Liver (tissue), 9 donors: ENCODE data around the gene TUBGCP5. TPM values are rescaled to one million over a fixed set of nuclear protein-coding genes. Genes with fewer than 3 reads are reported as not detected.
A peak's percentile ranks its signal among the peaks of the same experiment; 100 is the strongest.

Source experiments
- DNase-seq: peaks from one replicate; pipeline ENCODE4 v3.0.0-alpha.2; 2017; ENCODE audit warnings: low spot score
- H3K27ac ChIP-seq, 2 donors: one replicate each; pipeline ENCODE4 v1.7.0; 2013; ENCODE audit warnings: inconsistent platforms in 2 of 2, low read length in 2 of 2, control low read depth in 1 of 2, low read depth in 1 of 2, mild to moderate bottlenecking in 1 of 2
- H3K27me3 ChIP-seq, 4 donors: one replicate each; pipeline versions ENCODE4 v1.6.1 to v1.7.0; 2013; ENCODE audit warnings: low read length in 3 of 4, inconsistent platforms in 1 of 4, mild to moderate bottlenecking in 1 of 4, moderate library complexity in 1 of 4; ENCODE audit not compliant: control insufficient read depth in 4 of 4, insufficient read depth in 4 of 4
- H3K36me3 ChIP-seq, 4 donors: one replicate each; pipeline versions ENCODE4 v1.6.1 to v1.7.0; 2013; ENCODE audit warnings: low read length in 3 of 4, mild to moderate bottlenecking in 3 of 4, low read depth in 1 of 4, moderate library complexity in 1 of 4; ENCODE audit not compliant: control insufficient read depth in 4 of 4, insufficient read depth in 3 of 4
- H3K4me1 ChIP-seq, 4 donors: one replicate each; pipeline versions ENCODE4 v1.6.1 to v1.7.0; 2013; ENCODE audit warnings: low read length in 3 of 4, mild to moderate bottlenecking in 3 of 4, moderate library complexity in 1 of 4; ENCODE audit not compliant: control insufficient read depth in 4 of 4, insufficient read depth in 4 of 4
- H3K4me3 ChIP-seq, 3 donors: one replicate each; pipeline versions ENCODE4 v1.6.1 to v1.7.0; 2013; ENCODE audit warnings: low read length in 3 of 3, control low read depth in 1 of 3, low read depth in 1 of 3, mild to moderate bottlenecking in 1 of 3
- H3K9ac ChIP-seq, 2 donors: one replicate each; pipeline ENCODE4 v1.7.0; 2013; ENCODE audit warnings: low read length in 2 of 2, mild to moderate bottlenecking in 2 of 2, moderate library complexity in 2 of 2, control low read depth in 1 of 2, low read depth in 1 of 2
- H3K9me3 ChIP-seq, 4 donors: one replicate each; pipeline versions ENCODE4 v1.6.1 to v1.7.0; 2013; ENCODE audit warnings: low read length in 3 of 4; ENCODE audit not compliant: control insufficient read depth in 4 of 4
- EGR1 ChIP-seq, 2 donors: IDR thresholded peaks; 2 replicates each; pipeline ENCODE4 v1.6.1; 2016 to 2018; ENCODE audit warnings: antibody characterized with exemption in 2 of 2, low read depth in 2 of 2
- FOXA1 ChIP-seq: IDR thresholded peaks from 2 replicates; pipeline ENCODE4 v1.6.1; 2016; ENCODE audit warnings: antibody characterized with exemption
- FOXA2 ChIP-seq: IDR thresholded peaks from 2 replicates; pipeline ENCODE4 v1.6.1; 2016; ENCODE audit warnings: antibody characterized with exemption
- HNF4A ChIP-seq, 2 donors: conservative IDR thresholded peaks; 2 replicates each; pipeline ENCODE4 v1.6.1; 2016; ENCODE audit warnings: antibody characterized with exemption in 2 of 2, mild to moderate bottlenecking in 2 of 2
- HNF4G ChIP-seq: IDR thresholded peaks from 2 replicates; pipeline ENCODE4 v1.6.1; 2016; ENCODE audit warnings: antibody characterized with exemption
- JUND ChIP-seq, 2 donors: IDR thresholded peaks; 2 replicates each; pipeline ENCODE4 v1.6.1; 2016; ENCODE audit warnings: antibody characterized with exemption in 2 of 2
- NR2F2 ChIP-seq: IDR thresholded peaks from 2 replicates; pipeline ENCODE4 v1.6.1; 2016; ENCODE audit warnings: antibody characterized with exemption
- RAD21 ChIP-seq, 2 donors: IDR thresholded peaks; 2 replicates each; pipeline ENCODE4 v1.6.1; 2016; ENCODE audit warnings: antibody characterized with exemption in 2 of 2, mild to moderate bottlenecking in 2 of 2
- RXRA ChIP-seq, 2 donors: IDR thresholded peaks; 2 replicates each; pipeline ENCODE4 v1.6.1; 2017 to 2018; ENCODE audit warnings: antibody characterized with exemption in 2 of 2, mild to moderate bottlenecking in 1 of 2
- TAF1 ChIP-seq: conservative IDR thresholded peaks from 2 replicates; pipeline ENCODE4 v1.6.1; 2016; ENCODE audit warnings: antibody characterized with exemption, mild to moderate bottlenecking
- WGBS: extraction: QIAGEN DNeasy Blood & Tissue Kit; methylation state at CpG from one replicate; pipeline ENCODE4 v1.1.7; 2013; 5-methylcytosine and 5-hydroxymethylcytosine counted together
- polyA plus RNA-seq, 2 donors: library from polyadenylated mRNA; stranded (reverse) in 1 of 2; unstranded in 1 of 2; fragments of 200-250 nt in 1 of 2; fragments of >200 nt in 1 of 2; fragmentation: Nextera tagmentation in 1 of 2; extraction: Ambion mirVana in 1 of 2; gene quantifications; one replicate each; pipeline versions ENCODE4 v1.2.1 to v1.2.3, GENCODE V29; 2013 to 2015
- total RNA-seq, 2 donors: library from RNA; depleted of rRNA; stranded (reverse); fragments of >200 nt; gene quantifications; one replicate each; pipeline ENCODE4 v1.2.3, GENCODE V29; 2014
- TF ChIP-seq, protein P1 (sequence below): fragments of 150-350 bp; IDR thresholded peaks from 2 replicates; pipeline ENCODE4 v1.5.1; 2017; ENCODE audit warnings: improper control_type of control experiment, low read depth, low read length; ENCODE audit not compliant: missing input control
- TF ChIP-seq, protein P2 (sequence below): IDR thresholded peaks from 2 replicates; pipeline ENCODE4 v1.6.1; 2016; ENCODE audit warnings: antibody characterized with exemption
- TF ChIP-seq, protein P3 (sequence below): IDR thresholded peaks from 2 replicates; pipeline ENCODE4 v1.6.1; 2016; ENCODE audit warnings: antibody characterized with exemption
- donor health status: healthy.
- donor health status: healthy.
- donor health status: healthy.
- donor health status: healthy.
- donor health status: healthy.

The TUBGCP5 gene
- total and polyA plus RNA-seq, 4 donors: 5.5 to 17.3 (median 7.4) TPM

DNA sequence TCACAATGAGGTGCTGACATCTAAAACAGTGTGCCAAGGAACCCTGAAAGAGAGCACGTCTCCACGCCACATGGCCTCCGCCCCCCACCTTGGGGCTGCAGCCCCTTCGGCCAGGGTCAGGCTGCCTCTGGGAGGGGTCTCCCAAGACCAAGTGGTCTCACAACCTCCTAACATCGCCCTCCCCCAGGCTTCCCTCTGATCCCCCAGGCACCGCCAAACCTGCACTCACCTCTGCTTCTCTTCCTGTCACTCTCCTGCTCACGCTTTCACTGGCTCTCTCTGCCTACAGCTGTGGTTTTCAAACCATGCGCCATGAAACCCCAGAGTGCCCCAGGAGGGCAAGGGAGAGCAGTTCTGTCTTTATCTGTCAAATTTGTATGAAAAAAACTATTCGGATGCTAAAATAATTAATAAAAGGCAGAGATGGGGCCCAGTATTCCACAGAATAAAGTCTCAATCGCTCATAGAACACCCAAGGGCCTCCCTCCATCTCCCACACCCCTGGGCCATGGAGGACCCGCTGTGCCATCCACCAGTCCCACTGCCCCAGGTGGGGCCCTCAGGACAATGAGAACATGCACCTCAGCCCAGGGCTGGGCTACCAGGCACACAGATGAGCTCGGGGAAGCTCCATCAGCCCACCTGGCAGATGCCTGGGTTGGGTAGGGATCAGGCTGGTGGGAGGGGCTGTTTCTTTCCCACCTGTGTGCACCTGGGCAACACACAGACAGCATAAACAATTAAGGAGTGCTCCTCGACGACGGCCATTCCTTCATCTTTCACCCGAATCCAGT, 80.7 kb downstream of the TUBGCP5 start:
- Histone ChIP-seq H3K9ac (no peak overlapping the region), H3K9me3 (no peaks in the 10 kb centered on the region), H3K27ac (no peak overlapping the region), H3K4me1 (peaks cover 0 to 22% (median 13%) of the 10 kb centered on the region in 4 donors), H3K36me3 (no peaks in the 10 kb centered on the region), H3K27me3 (no peaks in the 10 kb centered on the region), H3K4me3 (no peak overlapping the region)
- DNase-seq: no peak
- TF ChIP-seq HNF4A (conservative IDR thresholded peaks at IDR 0.05): no peak
- no peak for TF ChIP-seq RAD21 (IDR thresholded peaks at IDR 0.05)
- no peak for TF ChIP-seq NR2F2
- WGBS: 91% methylated on average over 16 of the region's 16 CpGs

GRCh38 chr15:22956978-22957260, 82.5 kb downstream of the TUBGCP5 start:
- no peak for DNase-seq
- TF ChIP-seq EGR1 (IDR thresholded peaks at IDR 0.05; ENCODE audit: low read depth in 2 of 2): no peak
- no peak for TF ChIP-seq FOXA2
- TF ChIP-seq, protein P1, sequence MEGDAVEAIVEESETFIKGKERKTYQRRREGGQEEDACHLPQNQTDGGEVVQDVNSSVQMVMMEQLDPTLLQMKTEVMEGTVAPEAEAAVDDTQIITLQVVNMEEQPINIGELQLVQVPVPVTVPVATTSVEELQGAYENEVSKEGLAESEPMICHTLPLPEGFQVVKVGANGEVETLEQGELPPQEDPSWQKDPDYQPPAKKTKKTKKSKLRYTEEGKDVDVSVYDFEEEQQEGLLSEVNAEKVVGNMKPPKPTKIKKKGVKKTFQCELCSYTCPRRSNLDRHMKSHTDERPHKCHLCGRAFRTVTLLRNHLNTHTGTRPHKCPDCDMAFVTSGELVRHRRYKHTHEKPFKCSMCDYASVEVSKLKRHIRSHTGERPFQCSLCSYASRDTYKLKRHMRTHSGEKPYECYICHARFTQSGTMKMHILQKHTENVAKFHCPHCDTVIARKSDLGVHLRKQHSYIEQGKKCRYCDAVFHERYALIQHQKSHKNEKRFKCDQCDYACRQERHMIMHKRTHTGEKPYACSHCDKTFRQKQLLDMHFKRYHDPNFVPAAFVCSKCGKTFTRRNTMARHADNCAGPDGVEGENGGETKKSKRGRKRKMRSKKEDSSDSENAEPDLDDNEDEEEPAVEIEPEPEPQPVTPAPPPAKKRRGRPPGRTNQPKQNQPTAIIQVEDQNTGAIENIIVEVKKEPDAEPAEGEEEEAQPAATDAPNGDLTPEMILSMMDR: no peak
- TF ChIP-seq RAD21 (IDR thresholded peaks at IDR 0.05): no peak
- no peak for TF ChIP-seq NR2F2
- Histone ChIP-seq H3K4me1 (peaks cover 0 to 26% (median 11%) of the 10 kb centered on the region in 4 donors), H3K36me3 (no peaks in the 10 kb centered on the region), H3K9me3 (no peaks in the 10 kb centered on the region), H3K9ac (no peak overlapping the region), H3K4me3 (no peak overlapping the region), H3K27ac (no peak overlapping the region), H3K27me3 (no peaks in the 10 kb centered on the region)
- 90% methylated on average over 14 of the region's 14 CpGs for WGBS

GRCh38 chr15:22956257-22956977, 83.0 kb downstream of the TUBGCP5 start:
- Histone ChIP-seq H3K4me3 (no peak overlapping the region), H3K9ac (no peak overlapping the region), H3K4me1 (peaks cover 0 to 26% (median 11%) of the 10 kb centered on the region in 4 donors), H3K27ac (no peak overlapping the region), H3K36me3 (no peaks in the 10 kb centered on the region), H3K27me3 (no peaks in the 10 kb centered on the region), H3K9me3 (no peaks in the 10 kb centered on the region)
- DNase-seq: no peak
- 75% methylated on average over 16 of the region's 16 CpGs for WGBS
- TF ChIP-seq NR2F2 (peak; percentile 61), EGR1 (IDR thresholded peaks at IDR 0.05; ENCODE audit: low read depth in 2 of 2) (no peak)

- Histone ChIP-seq H3K27me3 (no peaks in the 10 kb centered on the region), H3K9me3 (no peaks in the 10 kb centered on the region), H3K4me3 (no peak overlapping the region), H3K4me1 (peaks cover 0 to 25% (median 10%) of the 10 kb centered on the region in 4 donors), H3K9ac (no peak overlapping the region), H3K36me3 (no peaks in the 10 kb centered on the region), H3K27ac (no peak overlapping the region)
- 85% methylated on average over 6 of the region's 6 CpGs for WGBS
- no peak for TF ChIP-seq FOXA1
- TF ChIP-seq TAF1: no peak
- no peak for TF ChIP-seq HNF4A (conservative IDR thresholded peaks at IDR 0.05)
- TF ChIP-seq JUND (IDR thresholded peaks at IDR 0.05): no peak
- TF ChIP-seq, protein P2, sequence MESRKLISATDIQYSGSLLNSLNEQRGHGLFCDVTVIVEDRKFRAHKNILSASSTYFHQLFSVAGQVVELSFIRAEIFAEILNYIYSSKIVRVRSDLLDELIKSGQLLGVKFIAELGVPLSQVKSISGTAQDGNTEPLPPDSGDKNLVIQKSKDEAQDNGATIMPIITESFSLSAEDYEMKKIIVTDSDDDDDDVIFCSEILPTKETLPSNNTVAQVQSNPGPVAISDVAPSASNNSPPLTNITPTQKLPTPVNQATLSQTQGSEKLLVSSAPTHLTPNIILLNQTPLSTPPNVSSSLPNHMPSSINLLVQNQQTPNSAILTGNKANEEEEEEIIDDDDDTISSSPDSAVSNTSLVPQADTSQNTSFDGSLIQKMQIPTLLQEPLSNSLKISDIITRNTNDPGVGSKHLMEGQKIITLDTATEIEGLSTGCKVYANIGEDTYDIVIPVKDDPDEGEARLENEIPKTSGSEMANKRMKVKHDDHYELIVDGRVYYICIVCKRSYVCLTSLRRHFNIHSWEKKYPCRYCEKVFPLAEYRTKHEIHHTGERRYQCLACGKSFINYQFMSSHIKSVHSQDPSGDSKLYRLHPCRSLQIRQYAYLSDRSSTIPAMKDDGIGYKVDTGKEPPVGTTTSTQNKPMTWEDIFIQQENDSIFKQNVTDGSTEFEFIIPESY: no peak
- TF ChIP-seq, protein P3, sequence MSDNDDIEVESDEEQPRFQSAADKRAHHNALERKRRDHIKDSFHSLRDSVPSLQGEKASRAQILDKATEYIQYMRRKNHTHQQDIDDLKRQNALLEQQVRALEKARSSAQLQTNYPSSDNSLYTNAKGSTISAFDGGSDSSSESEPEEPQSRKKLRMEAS: no peak
- no peak for TF ChIP-seq EGR1 (IDR thresholded peaks at IDR 0.05; ENCODE audit: low read depth in 2 of 2)
- TF ChIP-seq RXRA (IDR thresholded peaks at IDR 0.05): no peak
- no peak for TF ChIP-seq HNF4G
- DNase-seq: no peak
These were observed 83.7 kb downstream of the TUBGCP5 start for GRCh38 chr15:22955544-22956119.
